ENCODE data around the gene NUDT8. TPM values are rescaled to one million over a fixed set of nuclear protein-coding genes. Genes with fewer than 3 reads are reported as not detected.

The NUDT8 gene
- polyA plus RNA-seq, 6 donors from 2014 or later: 2.9 to 15.3 (median 10.0) TPM

- H3K4me1 Mint-ChIP-seq: peaks cover 32 to 38% (median 34%) of the 10 kb centered on the region in 3 donors
- peak; percentile 96 to 97 for ATAC-seq (ENCODE audit: low read depth in 2 of 2)
- H3K27ac Mint-ChIP-seq: peak overlapping the region; percentile 98 to 99 (median 99)
- peak overlapping the region; percentile 79 to 87 (median 84) for H3K4me3 Mint-ChIP-seq
- H3K36me3 Mint-ChIP-seq: peaks cover 0 to 3% of the 10 kb centered on the region in 2 donors
- H3K9me3 Mint-ChIP-seq: no peaks in the 10 kb centered on the region
- DNase-seq: peak; percentile 97
- H3K27me3 Mint-ChIP-seq: no peaks in the 10 kb centered on the region
These were observed 15.6 kb downstream of the NUDT8 start for GRCh38 chr11:67613960-67614715.

GRCh38 chr11:67613313-67613959, 16.3 kb downstream of the NUDT8 start:
- Mint-ChIP-seq H3K9me3 (no peaks in the 10 kb centered on the region), H3K4me1 (peaks cover 32 to 41% (median 40%) of the 10 kb centered on the region in 3 donors), H3K36me3 (peaks cover 0 to 9% of the 10 kb centered on the region in 2 donors), H3K27me3 (no peaks in the 10 kb centered on the region), H3K4me3 (peak overlapping the region; percentile 79 to 87 (median 84)), H3K27ac (peak overlapping the region; percentile 98 to 99 (median 99))
- ATAC-seq (ENCODE audit: low read depth in 2 of 2) (no peak), DNase-seq (no peak)

GRCh38 chr11:67612751-67613150, 17.0 kb downstream of the NUDT8 start:
- Mint-ChIP-seq H3K36me3 (peaks cover 0 to 9% of the 10 kb centered on the region in 2 donors), H3K27ac (peak overlapping the region in 4 of 6 donors; percentile 86 to 99 (median 98)), H3K4me1 (peaks cover 32 to 47% (median 44%) of the 10 kb centered on the region in 3 donors), H3K9me3 (no peaks in the 10 kb centered on the region), H3K4me3 (no peak overlapping the region), H3K27me3 (no peaks in the 10 kb centered on the region)
- no peak for ATAC-seq (ENCODE audit: low read depth in 2 of 2)
- no peak for DNase-seq

- Mint-ChIP-seq H3K27me3 (no peaks in the 10 kb centered on the region), H3K9me3 (no peaks in the 10 kb centered on the region), H3K4me1 (peaks cover 30 to 48% (median 44%) of the 10 kb centered on the region in 3 donors), H3K36me3 (peaks cover 0 to 9% of the 10 kb centered on the region in 2 donors), H3K27ac (peak overlapping the region in 5 of 6 donors; percentile 51 to 98 (median 69)), H3K4me3 (no peak overlapping the region)
- ATAC-seq (ENCODE audit: low read depth in 2 of 2) (no peak), DNase-seq (no peak)
These were observed 17.8 kb downstream of the NUDT8 start for GRCh38 chr11:67611704-67612587.

- no peak overlapping the region for H3K4me3 Mint-ChIP-seq
- peaks cover 0 to 9% of the 10 kb centered on the region in 2 donors for H3K36me3 Mint-ChIP-seq
- peak overlapping the region in 2 of 6 donors; percentile 80 to 82 for H3K27ac Mint-ChIP-seq
- no peaks in the 10 kb centered on the region for H3K27me3 Mint-ChIP-seq
- DNase-seq (no peak), ATAC-seq (ENCODE audit: low read depth in 2 of 2) (no peak)
- H3K9me3 Mint-ChIP-seq: no peaks in the 10 kb centered on the region
- H3K4me1 Mint-ChIP-seq: peaks cover 24 to 46% (median 40%) of the 10 kb centered on the region in 3 donors
These were observed 18.6 kb downstream of the NUDT8 start for GRCh38 chr11:67611165-67611564.

GRCh38 chr11:67610302-67610868, 19.4 kb downstream of the NUDT8 start:
- Mint-ChIP-seq H3K27me3 (no peaks in the 10 kb centered on the region), H3K36me3 (peaks cover 0 to 9% of the 10 kb centered on the region in 2 donors), H3K4me3 (peak overlapping the region in 2 of 8 donors; percentile 24 to 60), H3K4me1 (peaks cover 23 to 52% (median 37%) of the 10 kb centered on the region in 3 donors), H3K27ac (peak overlapping the region in 2 of 6 donors; percentile 60 to 80), H3K9me3 (no peaks in the 10 kb centered on the region)
- no peak for DNase-seq
- no peak for ATAC-seq (ENCODE audit: low read depth in 2 of 2)

GRCh38 chr11:67609316-67609715, 20.4 kb downstream of the NUDT8 start:
- Mint-ChIP-seq H3K27ac (peak overlapping the region in 3 of 6 donors; percentile 33 to 54 (median 33)), H3K9me3 (no peaks in the 10 kb centered on the region), H3K4me1 (peaks cover 22 to 47% (median 27%) of the 10 kb centered on the region in 3 donors), H3K27me3 (peaks cover 0 to 10% (median 7%) of the 10 kb centered on the region in 3 donors), H3K4me3 (peak overlapping the region in 3 of 8 donors; percentile 10 to 89 (median 22)), H3K36me3 (peaks cover 0 to 9% of the 10 kb centered on the region in 2 donors)
- ATAC-seq (ENCODE audit: low read depth in 2 of 2) (no peak), DNase-seq (no peak)

GRCh38 chr11:67608486-67608885, 21.3 kb downstream of the NUDT8 start:
- Mint-ChIP-seq H3K4me1 (peaks cover 18 to 41% (median 18%) of the 10 kb centered on the region in 3 donors), H3K27ac (peak overlapping the region in 1 of 6 donors; percentile 52), H3K4me3 (peak overlapping the region in 7 of 8 donors; percentile 29 to 91 (median 86)), H3K9me3 (no peaks in the 10 kb centered on the region), H3K36me3 (peaks cover 0 to 9% of the 10 kb centered on the region in 2 donors), H3K27me3 (peaks cover 0 to 13% (median 10%) of the 10 kb centered on the region in 3 donors)
- DNase-seq: no peak
- ATAC-seq (ENCODE audit: low read depth in 2 of 2): no peak

- peak overlapping the region in 5 of 6 donors; percentile 11 to 95 (median 84) for H3K27ac Mint-ChIP-seq
- peaks cover 16 to 36% (median 17%) of the 10 kb centered on the region in 3 donors for H3K4me1 Mint-ChIP-seq
- H3K9me3 Mint-ChIP-seq: no peaks in the 10 kb centered on the region
- H3K4me3 Mint-ChIP-seq: peak overlapping the region; percentile 85 to 95 (median 91)
- ATAC-seq (ENCODE audit: low read depth in 2 of 2) (no peak), DNase-seq (no peak)
- H3K27me3 Mint-ChIP-seq: peaks cover 0 to 18% (median 10%) of the 10 kb centered on the region in 3 donors
- peaks cover 0 to 9% of the 10 kb centered on the region in 2 donors for H3K36me3 Mint-ChIP-seq
These were observed 22.2 kb downstream of the NUDT8 start for GRCh38 chr11:67607507-67607906.

- Mint-ChIP-seq H3K27me3 (peaks cover 0 to 18% (median 10%) of the 10 kb centered on the region in 3 donors), H3K27ac (peak within 1 kb of the TSS; percentile 11 to 95 (median 82)), H3K36me3 (peaks cover 0 to 9% of the 10 kb centered on the region in 2 donors), H3K4me3 (peak within 1 kb of the TSS; percentile 85 to 95 (median 91)), H3K4me1 (peaks cover 15 to 36% (median 17%) of the 10 kb centered on the region in 3 donors), H3K9me3 (no peaks in the 10 kb centered on the region)
- peak; percentile 95 for DNase-seq
- ATAC-seq (ENCODE audit: low read depth in 2 of 2): peak; percentile 98 to 99
These were observed 23.0 kb downstream of the NUDT8 start, which contains the start of gene NDUFV1 for GRCh38 chr11:67606492-67607295. NDUFV1 (plus strand) TSS chr11:67606936; CDS start chr11:67607005, 69 bp downstream.

- no peak for DNase-seq
- H3K27me3 Mint-ChIP-seq: peaks cover 0 to 18% (median 10%) of the 10 kb centered on the region in 3 donors
- H3K27ac Mint-ChIP-seq: peak overlapping the region in 2 of 6 donors; percentile 71 to 84
- H3K9me3 Mint-ChIP-seq: no peaks in the 10 kb centered on the region
- H3K36me3 Mint-ChIP-seq: peaks cover 0 to 9% of the 10 kb centered on the region in 2 donors
- peaks cover 16 to 38% (median 18%) of the 10 kb centered on the region in 3 donors for H3K4me1 Mint-ChIP-seq
- peak overlapping the region; percentile 85 to 95 (median 91) for H3K4me3 Mint-ChIP-seq
- no peak for ATAC-seq (ENCODE audit: low read depth in 2 of 2)
These were observed 23.6 kb downstream of the NUDT8 start for GRCh38 chr11:67606093-67606491.
